HepG2 (cell line): ENCODE results near the gene ARHGAP19. TPM values are rescaled to one million over a fixed set of nuclear protein-coding genes. Genes with fewer than 3 reads are reported as not detected.
A peak's percentile ranks its signal among the peaks of the same experiment; 100 is the strongest.

Experiments used
- ATAC-seq: fragments of 200-7000 bp; cut with Tn5 transposase; 3 replicates; pipeline ENCODE4 v1.9.1; 2020; ENCODE audit warnings: mild to moderate bottlenecking, moderate library complexity
- BruUV-seq: library from RNA; stranded (reverse); fragments of 400-500 nt; replicated peaks from 2 replicates; lab custom pipeline; 2021; lab: Mats Ljungman, UMichigan
- CTCF ChIA-PET: fragments of 300-600 bp; formaldehyde crosslinking; extraction: SDS; loops from one replicate; lab custom pipeline; 2021; ENCODE audit warnings: low total read pairs, inconsistent platforms, low intra/inter-chr PET ratio; lab: Yijun Ruan, JAX
- POLR2A ChIA-PET: fragments of 350-600 bp; sonication (Branson Sonifier 250); formaldehyde crosslinking; loops from one replicate; lab custom pipeline; 2020; ENCODE audit warnings: antibody characterized with exemption, inconsistent platforms; lab: Yijun Ruan, JAX
- DNase-seq: peaks from one replicate; pipeline ENCODE4 v3.0.0-alpha.2; 2015; ENCODE audit warnings: low spot score
- FAIRE-seq: peaks from 3 replicates; lab custom pipeline; 2011; peaks lifted over from hg19 to GRCh38; lab: Jason Lieb, UNC
- H2AFZ ChIP-seq: one replicate; pipeline ENCODE4 v1.6.1; 2011; ENCODE audit warnings: low read length, inconsistent platforms
- H3K27ac ChIP-seq: fragments of 300-600 bp; 3 replicates; pipeline ENCODE4 v1.8.0; 2011; ENCODE audit warnings: mixed run types, mild to moderate bottlenecking, mixed read lengths, low read length, inconsistent platforms; ENCODE audit not compliant: insufficient read depth; ENCODE audit errors: extremely low read length
- H3K27me3 ChIP-seq, 2 experiments: fragments of 200-600 bp in 1 of 2; 2 replicates in 1 of 2; 3 replicates in 1 of 2; pipeline versions ENCODE4 v1.6.0 to v1.8.0; 2011; ENCODE audit warnings: low read length in 2 of 2, mild to moderate bottlenecking in 2 of 2, moderate library complexity in 2 of 2, inconsistent platforms in 1 of 2; ENCODE audit not compliant: insufficient read depth in 2 of 2, control insufficient read depth in 1 of 2
- H3K36me3 ChIP-seq, 2 experiments: fragments of 200-600 bp in 1 of 2; replicated peaks in 1 of 2; 2 replicates in 1 of 2; 3 replicates in 1 of 2; pipeline versions ENCODE4 v1.5.1 to v1.8.0; 2011; ENCODE audit warnings: low read length in 2 of 2, inconsistent platforms in 1 of 2; ENCODE audit not compliant: insufficient read depth in 2 of 2, control insufficient read depth in 1 of 2
- H3K4me1 ChIP-seq: 2 replicates; pipeline ENCODE4 v1.5.1; 2012; ENCODE audit warnings: low read length, inconsistent platforms; ENCODE audit not compliant: insufficient read depth
- H3K4me2 ChIP-seq: 2 replicates; pipeline ENCODE4 v1.6.0; 2011; ENCODE audit warnings: low read depth, low read length, inconsistent platforms
- H3K4me3 ChIP-seq, 3 experiments: fragments of 200-600 bp in 1 of 3; sonication (generic), shearing (Covaris generic) in 1 of 3; replicated peaks in 1 of 3; 2 replicates each; pipeline ENCODE4 v1.5.1; 2011 to 2016; ENCODE audit warnings: low read length in 3 of 3, inconsistent platforms in 2 of 3, low read depth in 2 of 3, mild to moderate bottlenecking in 2 of 3, control low read depth in 1 of 3, mixed read lengths in 1 of 3; ENCODE audit not compliant: insufficient read depth in 1 of 3
- H3K79me2 ChIP-seq: one replicate; pipeline ENCODE4 v1.6.1; 2011; ENCODE audit warnings: low read length, inconsistent platforms; ENCODE audit not compliant: insufficient read depth
- H3K9ac ChIP-seq: 2 replicates; pipeline ENCODE4 v1.6.0; 2011; ENCODE audit warnings: mild to moderate bottlenecking, low read depth, low read length, inconsistent platforms; ENCODE audit not compliant: insufficient read depth
- H3K9me3 ChIP-seq: 2 replicates; pipeline ENCODE4 v1.5.1; 2012; ENCODE audit warnings: mild to moderate bottlenecking, low read length
- H4K20me1 ChIP-seq: 2 replicates; pipeline ENCODE4 v1.6.0; 2011; ENCODE audit warnings: inconsistent platforms, mild to moderate bottlenecking, low read length, moderate library complexity; ENCODE audit not compliant: insufficient read depth
- BCL3 ChIP-seq: sonication (generic); formaldehyde crosslinking; IDR thresholded peaks from 2 replicates; pipeline ENCODE4 v1.5.1; 2020; ENCODE audit warnings: mild to moderate bottlenecking, missing genetic modification reagents, moderate library complexity
- BORCS8-MEF2B ChIP-seq: sonication (generic); formaldehyde crosslinking; IDR thresholded peaks from 2 replicates; pipeline ENCODE4 v1.8.0; 2022; ENCODE audit warnings: mild to moderate bottlenecking, missing genetic modification reagents
- ELF1 ChIP-seq: sonication (generic); formaldehyde crosslinking; IDR thresholded peaks from 2 replicates; pipeline ENCODE4 v1.4.0; 2020; ENCODE audit warnings: missing genetic modification reagents
- HDAC2 ChIP-seq: sonication (generic); formaldehyde crosslinking; IDR thresholded peaks from 2 replicates; pipeline ENCODE4 v1.4.0; 2020; ENCODE audit warnings: missing genetic modification reagents
- MAFF ChIP-seq: IDR thresholded peaks from 2 replicates; pipeline ENCODE4 v1.6.1; 2011; ENCODE audit warnings: low read depth, low read length, improper control_type of control experiment
- MAFK ChIP-seq, 2 experiments: IDR thresholded peaks in 1 of 2; conservative IDR thresholded peaks in 1 of 2; 2 replicates each; pipeline ENCODE4 v1.6.1; 2011; ENCODE audit warnings: improper control_type of control experiment in 2 of 2, low read length in 2 of 2
- MLLT10 ChIP-seq: sonication (generic); formaldehyde crosslinking; IDR thresholded peaks from 2 replicates; pipeline ENCODE4 v1.4.0; 2020; ENCODE audit warnings: missing genetic modification reagents
- POLR2AphosphoS5 ChIP-seq: IDR thresholded peaks from 2 replicates; pipeline ENCODE4 v1.6.1; 2012; ENCODE audit warnings: low read depth, low read length
- RBM39 ChIP-seq: fragments of 200-400 bp; formaldehyde crosslinking; IDR thresholded peaks from one replicate; pipeline ENCODE4 v1.6.1; 2018; ENCODE audit warnings: antibody characterized with exemption, mild to moderate bottlenecking, low read depth, low read length; ENCODE audit not compliant: poor library complexity, severe bottlenecking
- TBX2 ChIP-seq: sonication (generic); formaldehyde crosslinking; IDR thresholded peaks from 2 replicates; pipeline ENCODE4 v1.5.0; 2020; ENCODE audit warnings: missing genetic modification reagents, mild to moderate bottlenecking, borderline replicate concordance
- ZNF605 ChIP-seq: sonication (generic); formaldehyde crosslinking; IDR thresholded peaks from 2 replicates; pipeline ENCODE4 v1.8.0; 2022; ENCODE audit warnings: mild to moderate bottlenecking, missing genetic modification reagents
- ZNF772 ChIP-seq: sonication (generic); formaldehyde crosslinking; IDR thresholded peaks from 2 replicates; pipeline ENCODE4 v1.5.0; 2020; ENCODE audit warnings: mild to moderate bottlenecking, missing genetic modification reagents
- ZNF773 ChIP-seq: sonication (generic); formaldehyde crosslinking; IDR thresholded peaks from 2 replicates; pipeline ENCODE4 v1.4.0; 2020; ENCODE audit warnings: missing genetic modification reagents, borderline replicate concordance
- WGBS: methylation state at CpG from one replicate; pipeline ENCODE4 v1.1.6; 2017; ENCODE audit warnings: low lambda C conversion rate; 5-methylcytosine and 5-hydroxymethylcytosine counted together
- in situ Hi-C: cut with HindIII; loops from 2 replicates; pipeline ENCODE4 v1.10.0; 2017; ENCODE audit warnings: low pct_unique_long_range_greater_than_20kb; ENCODE audit not compliant: extremely low pct_ligation_motif_present
- intact Hi-C: fragments of 100-400 bp; cut with micrococcal nuclease; formaldehyde crosslinking; loops from one replicate; pipeline ENCODE4 v1.10.0; 2022; ENCODE audit not compliant: unreplicated experiment
- polyA plus RNA-seq, 8 experiments: library from polyadenylated mRNA; depleted of rRNA in 3 of 8; stranded (reverse) in 7 of 8; unstranded in 1 of 8; fragments of >200 nt; fragmentation: Illumina TruSeq in 4 of 8; extraction: Trizol in 4 of 8; gene quantifications; 2 replicates each; pipeline versions ENCODE4 v1.2.1 to v1.2.3, GENCODE V29; 2011 to 2016; ENCODE audit warnings: low read depth in 4 of 8, missing spikeins in 1 of 8, mixed read lengths in 1 of 8; ENCODE audit not compliant: insufficient read depth in 1 of 8
- total RNA-seq, 5 experiments: library from RNA; depleted of rRNA; stranded (reverse); fragments of >200 nt; fragmentation: Illumina TruSeq; extraction: Trizol; gene quantifications; 2 replicates each; pipeline ENCODE4 v1.2.3, GENCODE V29; 2016; ENCODE audit warnings: low read depth in 1 of 5

Gene ARHGAP19
- total and polyA plus RNA-seq, 2 of the 13 experiments (the other 11 are each of a cell fraction or from before 2014, with no cell fraction given) = 7.6 to 10.0 TPM

GRCh38 chr10:97226398-97226797 is 66.0 kb downstream of the ARHGAP19 start:
- ChIA-PET CTCF (no interaction called here), POLR2A (no interaction called here)
- H3K4me1 ChIP-seq = no peaks in the 10 kb centered on the region
- peaks cover 6 to 8% of the 10 kb centered on the region in 2 experiments; a peak in 4 of 5 replicates for H3K36me3 ChIP-seq
- H3K27me3 ChIP-seq = no peaks in the 10 kb centered on the region
- no peak overlapping the region for H3K4me2 ChIP-seq
- WGBS = 91% methylated on average over 4 of the region's 4 CpGs
- no peak for FAIRE-seq
- no peak overlapping the region for H3K9ac ChIP-seq
- intact Hi-C loops = no loop called here
- no peaks in the 10 kb centered on the region for H3K79me2 ChIP-seq
- no peak for TF ChIP-seq MLLT10 (CRISPR knock-in tag)
- no peak for TF ChIP-seq ELF1 (CRISPR knock-in tag)
- TF ChIP-seq POLR2AphosphoS5 = no peak
- TF ChIP-seq ZNF772 (CRISPR knock-in tag) = no peak
- no peak for TF ChIP-seq BORCS8-MEF2B (CRISPR knock-in tag)
- TF ChIP-seq HDAC2 = no peak
- no peak for TF ChIP-seq ZNF605 (CRISPR knock-in tag)
- no peak for TF ChIP-seq RBM39
- no peak for TF ChIP-seq BCL3 (CRISPR knock-in tag)
- peak; percentile 69 to 91 for TF ChIP-seq MAFK (conservative IDR thresholded peaks at IDR 0.05 in 1 of 2, IDR thresholded peaks at IDR 0.05 in 1 of 2; ENCODE audit: low read length in 2 of 2)
- no peak for TF ChIP-seq ZNF773
- peak; percentile 84 for TF ChIP-seq MAFF
- no peak for TF ChIP-seq TBX2 (CRISPR knock-in tag)
- H4K20me1 ChIP-seq = no peaks in the 10 kb centered on the region
- in situ Hi-C loops = no loop called here
- no peak overlapping the region for H2AFZ ChIP-seq
- H3K27ac ChIP-seq = no peak overlapping the region
- no peak overlapping the region for H3K4me3 ChIP-seq
- no peak for ATAC-seq
- DNase-seq = no peak
- H3K9me3 ChIP-seq = no peaks in the 10 kb centered on the region
- no TSS peak for BruUV-seq
